Measurements from ENCODE around the gene CBR1.
A peak's percentile ranks its signal among the peaks of the same experiment; 100 is the strongest.

CBR1 gene

DNA sequence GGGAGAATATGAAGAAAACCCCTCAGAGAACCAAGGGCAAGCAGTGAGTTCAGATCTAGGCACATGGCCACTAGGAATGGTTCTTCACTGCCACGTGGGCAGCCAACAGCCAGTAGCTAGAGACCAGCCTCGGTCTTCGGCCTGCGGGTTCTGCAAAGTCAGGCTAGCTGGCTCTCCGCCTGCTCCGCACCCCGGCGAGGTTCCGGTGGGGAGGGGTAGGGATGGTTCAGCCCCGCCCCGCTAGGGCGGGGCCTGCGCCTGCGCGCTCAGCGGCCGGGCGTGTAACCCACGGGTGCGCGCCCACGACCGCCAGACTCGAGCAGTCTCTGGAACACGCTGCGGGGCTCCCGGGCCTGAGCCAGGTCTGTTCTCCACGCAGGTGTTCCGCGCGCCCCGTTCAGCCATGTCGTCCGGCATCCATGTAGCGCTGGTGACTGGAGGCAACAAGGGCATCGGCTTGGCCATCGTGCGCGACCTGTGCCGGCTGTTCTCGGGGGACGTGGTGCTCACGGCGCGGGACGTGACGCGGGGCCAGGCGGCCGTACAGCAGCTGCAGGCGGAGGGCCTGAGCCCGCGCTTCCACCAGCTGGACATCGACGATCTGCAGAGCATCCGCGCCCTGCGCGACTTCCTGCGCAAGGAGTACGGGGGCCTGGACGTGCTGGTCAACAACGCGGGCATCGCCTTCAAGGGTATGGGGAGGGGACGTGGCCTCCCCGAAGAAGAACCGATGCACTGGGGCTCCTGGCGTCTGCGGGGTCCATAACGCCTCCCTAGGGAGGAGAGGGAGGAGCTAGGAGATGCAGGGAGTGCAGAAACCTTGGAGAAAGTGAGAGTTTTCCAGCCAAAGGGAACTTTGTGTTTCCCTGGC, at the start of gene CBR1:
Gene CBR1 (plus strand): TSS at position 312 of the 871 bp plus-strand sequence. CDS start 92 bp downstream, at position 404.
- Histone ChIP-seq H3K4me1 (ENCODE audit: control insufficient read depth in 2 of 2, insufficient read depth in 2 of 2, low read length in 2 of 2) (peaks cover 12 to 34% of the 10 kb centered on the region in 2 donors), H3K4me3 (ENCODE audit: low read length in 2 of 2) (peak within 1 kb of the TSS; percentile 86 to 90), H3K36me3 (ENCODE audit: control insufficient read depth in 2 of 2, insufficient read depth in 2 of 2, low read length in 2 of 2) (peaks cover 0 to 14% of the 10 kb centered on the region in 2 donors), H3K9me3 (ENCODE audit: control insufficient read depth in 2 of 2, low read length in 2 of 2) (no peaks in the 10 kb centered on the region), H3K27me3 (ENCODE audit: control insufficient read depth in 2 of 2, insufficient read depth in 2 of 2, low read length in 2 of 2) (no peaks in the 10 kb centered on the region), H3K9ac (ENCODE audit: low read depth in 1 of 2, low read length in 2 of 2) (peak within 1 kb of the TSS; percentile 81 to 86), H3K27ac (ENCODE audit: low read depth in 2 of 2, low read length in 2 of 2) (peak within 1 kb of the TSS; percentile 80 to 85)

DNA sequence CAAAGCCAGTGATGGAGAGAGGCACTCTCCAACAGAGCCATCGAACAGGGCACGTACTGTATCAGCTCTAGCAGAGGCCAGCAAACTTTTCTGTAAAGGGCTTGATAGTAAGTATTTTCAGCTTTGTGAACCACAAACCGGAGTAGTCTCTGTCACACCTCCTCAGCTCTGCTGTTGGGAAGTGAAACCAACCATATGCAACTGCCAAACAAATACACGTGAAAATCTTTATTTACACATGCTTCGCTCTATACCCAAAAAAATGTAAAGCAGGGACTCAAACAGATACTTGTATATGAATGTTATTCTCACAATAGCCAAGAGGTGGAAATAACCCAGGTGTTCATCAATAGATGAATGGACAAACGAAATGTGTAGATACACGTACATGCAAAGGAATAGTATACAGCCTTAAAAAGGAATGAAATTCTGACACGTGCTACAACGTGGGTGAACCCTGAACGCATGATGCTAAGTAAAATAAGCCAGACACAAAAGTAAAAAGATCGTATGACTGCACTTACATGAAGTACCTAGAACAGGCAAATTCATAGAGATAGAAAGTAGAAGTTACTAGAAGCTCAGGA, 48.5 kb upstream of the CBR1 start:
- no peaks in the 10 kb centered on the region for H3K27me3 ChIP-seq (ENCODE audit: control insufficient read depth in 2 of 2, insufficient read depth in 2 of 2, low read length in 2 of 2)
- no peak overlapping the region for H3K27ac ChIP-seq (ENCODE audit: low read depth in 2 of 2, low read length in 2 of 2)
- no peaks in the 10 kb centered on the region for H3K4me1 ChIP-seq (ENCODE audit: control insufficient read depth in 2 of 2, insufficient read depth in 2 of 2, low read length in 2 of 2)
- H3K36me3 ChIP-seq (ENCODE audit: control insufficient read depth in 2 of 2, insufficient read depth in 2 of 2, low read length in 2 of 2), result no peaks in the 10 kb centered on the region
- H3K9ac ChIP-seq (ENCODE audit: low read depth in 1 of 2, low read length in 2 of 2), result no peak overlapping the region
- no peaks in the 10 kb centered on the region for H3K9me3 ChIP-seq (ENCODE audit: control insufficient read depth in 2 of 2, low read length in 2 of 2)
- no peak overlapping the region for H3K4me3 ChIP-seq (ENCODE audit: low read length in 2 of 2)

DNA sequence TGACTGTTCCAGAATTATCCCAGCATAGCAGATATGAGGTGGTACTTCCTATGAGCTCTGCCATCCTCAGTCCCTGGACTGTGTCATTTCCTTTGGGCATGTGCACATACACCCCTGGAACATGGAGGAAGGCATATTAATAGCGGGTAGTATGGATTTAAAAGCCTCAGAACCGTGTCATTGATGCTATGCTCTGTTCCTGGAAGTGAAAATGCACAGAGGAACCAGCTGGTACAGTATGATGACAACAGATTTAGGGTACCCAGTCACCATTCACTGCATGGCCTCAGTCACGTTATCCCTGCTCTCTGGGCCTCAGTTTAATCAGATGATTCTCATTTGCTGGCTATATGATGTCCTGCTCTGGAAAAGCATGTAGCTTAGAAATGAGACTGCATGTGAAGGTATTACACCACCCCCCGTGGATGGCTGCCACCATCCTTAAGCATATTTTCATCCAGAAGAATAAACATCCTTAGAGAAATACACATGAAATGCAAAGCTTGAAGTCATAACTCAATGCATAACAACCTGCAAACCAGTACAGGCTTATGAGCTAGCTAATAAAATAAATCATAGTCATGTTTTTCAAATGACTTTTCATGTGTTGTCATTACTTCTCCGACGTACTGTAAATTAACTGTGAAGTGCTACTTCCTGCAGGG, 47.3 kb upstream of the CBR1 start:
- Histone ChIP-seq H3K27me3 (ENCODE audit: control insufficient read depth in 2 of 2, insufficient read depth in 2 of 2, low read length in 2 of 2) (no peaks in the 10 kb centered on the region), H3K27ac (ENCODE audit: low read depth in 2 of 2, low read length in 2 of 2) (no peak overlapping the region), H3K4me1 (ENCODE audit: control insufficient read depth in 2 of 2, insufficient read depth in 2 of 2, low read length in 2 of 2) (no peaks in the 10 kb centered on the region), H3K36me3 (ENCODE audit: control insufficient read depth in 2 of 2, insufficient read depth in 2 of 2, low read length in 2 of 2) (no peaks in the 10 kb centered on the region), H3K9me3 (ENCODE audit: control insufficient read depth in 2 of 2, low read length in 2 of 2) (no peaks in the 10 kb centered on the region), H3K9ac (ENCODE audit: low read depth in 1 of 2, low read length in 2 of 2) (no peak overlapping the region), H3K4me3 (ENCODE audit: low read length in 2 of 2) (no peak overlapping the region)

DNA sequence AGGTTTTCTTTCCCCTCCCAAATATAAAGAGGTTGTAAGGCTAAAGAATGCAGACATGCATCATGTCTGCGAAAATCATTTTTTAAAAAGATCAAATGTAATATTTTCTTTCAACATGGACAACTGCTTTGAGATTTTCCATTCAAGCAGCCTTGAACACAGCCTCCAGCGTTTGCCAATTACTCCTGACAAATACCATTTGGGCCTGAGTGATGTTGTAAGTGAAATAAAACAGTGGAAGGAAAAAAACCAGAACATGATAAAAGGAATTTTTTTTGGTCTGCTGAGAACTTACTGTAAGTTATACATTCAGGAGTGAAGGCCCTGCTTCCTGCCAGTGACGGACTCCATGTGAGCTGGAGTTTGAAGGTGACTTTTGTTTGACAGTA, 46.7 kb upstream of the CBR1 start:
- Histone ChIP-seq H3K27ac (ENCODE audit: low read depth in 2 of 2, low read length in 2 of 2) (no peak overlapping the region), H3K4me3 (ENCODE audit: low read length in 2 of 2) (no peak overlapping the region), H3K27me3 (ENCODE audit: control insufficient read depth in 2 of 2, insufficient read depth in 2 of 2, low read length in 2 of 2) (no peaks in the 10 kb centered on the region), H3K4me1 (ENCODE audit: control insufficient read depth in 2 of 2, insufficient read depth in 2 of 2, low read length in 2 of 2) (no peaks in the 10 kb centered on the region), H3K9me3 (ENCODE audit: control insufficient read depth in 2 of 2, low read length in 2 of 2) (no peaks in the 10 kb centered on the region), H3K9ac (ENCODE audit: low read depth in 1 of 2, low read length in 2 of 2) (no peak overlapping the region), H3K36me3 (ENCODE audit: control insufficient read depth in 2 of 2, insufficient read depth in 2 of 2, low read length in 2 of 2) (no peaks in the 10 kb centered on the region)

DNA sequence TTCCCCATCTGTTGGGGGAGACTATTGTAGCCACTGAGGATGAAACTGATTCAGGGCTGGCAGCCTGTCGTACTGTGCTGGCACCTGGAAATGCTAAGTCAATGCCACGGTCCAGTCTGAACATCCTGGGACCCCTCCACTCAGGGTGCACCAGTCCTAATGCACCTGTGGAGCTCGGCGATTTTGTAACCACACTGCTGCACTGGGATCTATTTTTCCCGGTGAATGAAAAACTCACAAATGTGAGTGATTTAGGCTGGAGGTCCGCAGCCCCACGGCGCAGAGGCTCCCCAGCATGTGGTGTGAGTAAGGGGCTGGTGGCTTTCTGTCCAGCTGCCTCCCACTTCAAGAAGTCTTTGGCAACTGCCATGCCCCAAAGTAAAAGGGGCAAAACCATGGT, 45.0 kb upstream of the CBR1 start:
- H3K27me3 ChIP-seq (ENCODE audit: control insufficient read depth in 2 of 2, insufficient read depth in 2 of 2, low read length in 2 of 2), result no peaks in the 10 kb centered on the region
- H3K4me1 ChIP-seq (ENCODE audit: control insufficient read depth in 2 of 2, insufficient read depth in 2 of 2, low read length in 2 of 2), result no peaks in the 10 kb centered on the region
- no peaks in the 10 kb centered on the region for H3K36me3 ChIP-seq (ENCODE audit: control insufficient read depth in 2 of 2, insufficient read depth in 2 of 2, low read length in 2 of 2)
- H3K9me3 ChIP-seq (ENCODE audit: control insufficient read depth in 2 of 2, low read length in 2 of 2), result no peaks in the 10 kb centered on the region
- no peak overlapping the region for H3K9ac ChIP-seq (ENCODE audit: low read depth in 1 of 2, low read length in 2 of 2)
- H3K27ac ChIP-seq (ENCODE audit: low read depth in 2 of 2, low read length in 2 of 2), result no peak overlapping the region
- H3K4me3 ChIP-seq (ENCODE audit: low read length in 2 of 2), result no peak overlapping the region

DNA sequence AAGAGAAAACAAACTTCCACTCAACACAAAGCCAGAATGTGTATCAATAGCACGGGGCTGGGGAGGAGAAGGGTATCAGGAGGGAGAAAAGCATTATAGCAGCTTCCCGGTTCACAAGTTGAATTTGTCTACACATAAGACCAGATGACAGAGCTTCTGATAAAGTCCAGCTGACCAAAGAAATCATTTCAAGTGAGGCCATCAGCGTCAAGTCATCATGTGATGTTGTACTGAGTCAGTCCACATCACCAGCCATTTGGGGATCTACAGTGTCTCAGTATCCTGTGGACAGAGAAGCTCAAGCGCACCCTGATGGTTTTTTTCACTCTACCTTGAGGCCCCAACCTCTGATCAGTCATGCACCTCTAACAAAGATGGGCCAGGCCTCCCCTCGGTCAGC, 42.5 kb upstream of the CBR1 start:
- Histone ChIP-seq H3K9ac (ENCODE audit: low read depth in 1 of 2, low read length in 2 of 2) (no peak overlapping the region), H3K27me3 (ENCODE audit: control insufficient read depth in 2 of 2, insufficient read depth in 2 of 2, low read length in 2 of 2) (no peaks in the 10 kb centered on the region), H3K9me3 (ENCODE audit: control insufficient read depth in 2 of 2, low read length in 2 of 2) (no peaks in the 10 kb centered on the region), H3K4me1 (ENCODE audit: control insufficient read depth in 2 of 2, insufficient read depth in 2 of 2, low read length in 2 of 2) (no peaks in the 10 kb centered on the region), H3K4me3 (ENCODE audit: low read length in 2 of 2) (no peak overlapping the region), H3K27ac (ENCODE audit: low read depth in 2 of 2, low read length in 2 of 2) (no peak overlapping the region), H3K36me3 (ENCODE audit: control insufficient read depth in 2 of 2, insufficient read depth in 2 of 2, low read length in 2 of 2) (no peaks in the 10 kb centered on the region)

DNA sequence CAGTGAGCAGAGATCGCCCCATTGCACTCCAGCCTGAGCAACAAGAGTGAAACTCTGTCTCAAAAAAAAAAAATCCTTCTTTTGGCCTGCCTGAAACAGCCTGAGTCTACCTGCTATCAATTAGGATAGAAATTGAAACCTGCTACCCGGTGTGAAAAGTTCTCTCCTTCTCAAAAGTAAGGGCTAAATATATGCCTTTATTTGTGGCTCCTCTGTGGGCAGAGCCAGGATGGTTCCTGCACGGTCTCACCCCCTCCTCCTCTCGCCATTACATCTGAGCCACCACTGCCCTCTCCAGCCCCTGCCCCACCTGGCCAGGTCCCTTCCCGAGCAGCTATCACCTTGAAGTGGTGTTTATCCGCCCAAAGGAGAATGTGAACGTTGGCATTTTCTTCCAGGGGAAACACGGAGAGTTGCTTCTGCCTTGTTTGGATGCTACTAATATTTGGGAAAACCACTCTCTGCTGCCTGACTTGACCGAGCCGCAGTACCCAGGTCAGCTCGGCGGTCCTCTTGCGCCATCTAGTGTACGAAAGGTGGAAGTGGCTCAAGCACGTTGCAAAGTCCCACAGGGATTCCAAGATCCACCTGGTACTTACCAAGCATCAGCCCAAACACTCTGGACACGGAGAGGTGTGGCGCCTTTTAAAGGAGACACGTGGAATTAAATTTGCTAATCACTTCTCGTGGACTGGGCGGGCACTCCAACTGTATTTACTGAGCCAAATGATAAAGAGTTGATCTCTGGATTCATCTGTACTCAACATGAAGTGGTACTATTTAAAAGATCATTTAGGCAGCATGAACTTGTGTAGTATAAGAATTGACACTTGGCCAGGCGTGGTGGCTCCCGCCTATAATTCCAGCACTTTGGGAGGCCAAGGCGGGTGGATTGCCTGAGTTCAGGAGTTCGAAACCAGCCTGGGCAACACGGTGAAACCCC, 41.4 kb upstream of the CBR1 start:
- Histone ChIP-seq H3K9me3 (ENCODE audit: control insufficient read depth in 2 of 2, low read length in 2 of 2) (no peaks in the 10 kb centered on the region), H3K4me3 (ENCODE audit: low read length in 2 of 2) (no peak overlapping the region), H3K27me3 (ENCODE audit: control insufficient read depth in 2 of 2, insufficient read depth in 2 of 2, low read length in 2 of 2) (no peaks in the 10 kb centered on the region), H3K27ac (ENCODE audit: low read depth in 2 of 2, low read length in 2 of 2) (no peak overlapping the region), H3K9ac (ENCODE audit: low read depth in 1 of 2, low read length in 2 of 2) (no peak overlapping the region), H3K4me1 (ENCODE audit: control insufficient read depth in 2 of 2, insufficient read depth in 2 of 2, low read length in 2 of 2) (no peaks in the 10 kb centered on the region), H3K36me3 (ENCODE audit: control insufficient read depth in 2 of 2, insufficient read depth in 2 of 2, low read length in 2 of 2) (no peaks in the 10 kb centered on the region)

DNA sequence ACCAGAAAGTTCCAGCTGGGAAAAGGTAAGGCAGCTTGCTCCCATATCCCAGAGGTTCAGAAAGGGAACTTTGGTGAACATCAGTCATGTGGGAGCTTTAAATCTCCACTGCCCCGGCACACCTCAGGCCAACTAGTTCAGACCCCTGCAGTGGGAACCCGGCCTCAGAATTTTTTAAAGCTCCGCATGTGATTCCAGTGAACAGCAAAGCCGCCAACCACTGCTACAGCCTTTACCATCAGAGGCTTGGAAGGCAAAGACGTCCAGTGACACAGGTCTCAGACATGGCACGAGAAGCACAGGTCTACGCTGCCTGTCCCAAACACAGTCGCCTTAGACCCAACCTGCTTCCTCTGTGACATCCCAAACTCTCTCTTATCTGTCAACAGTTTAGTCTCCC, 40.5 kb upstream of the CBR1 start:
- no peaks in the 10 kb centered on the region for H3K36me3 ChIP-seq (ENCODE audit: control insufficient read depth in 2 of 2, insufficient read depth in 2 of 2, low read length in 2 of 2)
- H3K4me1 ChIP-seq (ENCODE audit: control insufficient read depth in 2 of 2, insufficient read depth in 2 of 2, low read length in 2 of 2), result no peaks in the 10 kb centered on the region
- no peak overlapping the region for H3K4me3 ChIP-seq (ENCODE audit: low read length in 2 of 2)
- H3K27ac ChIP-seq (ENCODE audit: low read depth in 2 of 2, low read length in 2 of 2), result no peak overlapping the region
- no peaks in the 10 kb centered on the region for H3K9me3 ChIP-seq (ENCODE audit: control insufficient read depth in 2 of 2, low read length in 2 of 2)
- no peaks in the 10 kb centered on the region for H3K27me3 ChIP-seq (ENCODE audit: control insufficient read depth in 2 of 2, insufficient read depth in 2 of 2, low read length in 2 of 2)
- H3K9ac ChIP-seq (ENCODE audit: low read depth in 1 of 2, low read length in 2 of 2), result no peak overlapping the region

DNA sequence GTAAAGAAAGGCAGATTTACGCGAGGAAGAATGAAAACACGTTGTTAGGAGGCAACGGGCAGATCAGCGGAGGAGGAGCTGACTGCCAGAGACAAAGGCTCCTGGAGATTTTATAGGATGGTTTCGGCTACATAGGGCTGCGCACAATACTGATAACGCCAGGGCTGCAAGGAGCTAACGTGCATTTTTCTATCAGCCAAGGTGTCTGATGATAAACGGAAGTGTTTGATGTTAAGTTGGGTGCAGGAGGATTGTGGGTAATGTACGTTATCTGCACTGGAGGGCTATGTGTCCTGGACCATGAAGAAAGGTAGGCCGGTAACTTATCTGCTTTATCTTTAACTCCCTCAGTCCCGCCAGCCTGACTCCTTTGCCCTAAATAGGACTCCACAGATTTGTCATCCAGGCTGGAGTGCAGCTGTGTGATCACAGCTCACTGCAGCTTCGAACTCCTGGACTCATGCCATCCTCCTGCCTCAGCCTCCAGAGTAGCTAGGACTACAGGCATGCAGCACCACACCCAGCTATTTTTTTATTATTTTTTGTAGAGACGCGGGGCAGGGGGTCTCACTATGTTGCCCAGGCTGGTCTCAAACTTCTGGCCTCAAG, 39.1 kb upstream of the CBR1 start:
- Histone ChIP-seq H3K9me3 (ENCODE audit: control insufficient read depth in 2 of 2, low read length in 2 of 2) (no peaks in the 10 kb centered on the region), H3K27me3 (ENCODE audit: control insufficient read depth in 2 of 2, insufficient read depth in 2 of 2, low read length in 2 of 2) (no peaks in the 10 kb centered on the region), H3K36me3 (ENCODE audit: control insufficient read depth in 2 of 2, insufficient read depth in 2 of 2, low read length in 2 of 2) (peaks cover 0 to 5% of the 10 kb centered on the region in 2 donors)

More for the DNA sequence above, 39.1 kb upstream of the CBR1 start:
- no peak overlapping the region for H3K27ac ChIP-seq (ENCODE audit: low read depth in 2 of 2, low read length in 2 of 2)
- H3K9ac ChIP-seq (ENCODE audit: low read depth in 1 of 2, low read length in 2 of 2), result no peak overlapping the region
- no peak overlapping the region for H3K4me3 ChIP-seq (ENCODE audit: low read length in 2 of 2)
- H3K4me1 ChIP-seq (ENCODE audit: control insufficient read depth in 2 of 2, insufficient read depth in 2 of 2, low read length in 2 of 2), result no peaks in the 10 kb centered on the region
